Nephron progenitor cell (in vitro differentiated cells): ENCODE data around the gene ZNF512B.

Experiments
- DNase-seq: peaks from one replicate; pipeline ENCODE4 v3.0.0; 2021
- H3K27ac Mint-ChIP-seq: 2 replicates; pipeline ENCODE4 v1.8.0; 2021; ENCODE audit warnings: mild to moderate bottlenecking, moderate library complexity, mixed read lengths
- H3K27me3 Mint-ChIP-seq: 2 replicates; pipeline ENCODE4 v1.8.0; 2021; ENCODE audit warnings: mild to moderate bottlenecking, low read depth, mixed read lengths; ENCODE audit not compliant: poor library complexity
- H3K36me3 Mint-ChIP-seq: 2 replicates; pipeline ENCODE4 v1.8.0; 2021; ENCODE audit warnings: low read depth, mixed read lengths
- H3K4me1 Mint-ChIP-seq: 2 replicates; pipeline ENCODE4 v1.8.0; 2021; ENCODE audit warnings: mixed read lengths
- H3K4me3 Mint-ChIP-seq: 2 replicates; pipeline ENCODE4 v1.8.0; 2021; ENCODE audit warnings: mild to moderate bottlenecking, moderate library complexity, mixed read lengths
- H3K9me3 Mint-ChIP-seq: 2 replicates; pipeline ENCODE4 v1.8.0; 2021; ENCODE audit warnings: mild to moderate bottlenecking, moderate library complexity, mixed read lengths
- TF ChIP-seq, protein P1 (sequence below): fragments of 200-600 bp; sonication (generic); IDR thresholded peaks from 2 replicates; pipeline ENCODE4 v1.5.0; 2021; ENCODE audit warnings: antibody characterized with exemption

Gene ZNF512B

DNA sequence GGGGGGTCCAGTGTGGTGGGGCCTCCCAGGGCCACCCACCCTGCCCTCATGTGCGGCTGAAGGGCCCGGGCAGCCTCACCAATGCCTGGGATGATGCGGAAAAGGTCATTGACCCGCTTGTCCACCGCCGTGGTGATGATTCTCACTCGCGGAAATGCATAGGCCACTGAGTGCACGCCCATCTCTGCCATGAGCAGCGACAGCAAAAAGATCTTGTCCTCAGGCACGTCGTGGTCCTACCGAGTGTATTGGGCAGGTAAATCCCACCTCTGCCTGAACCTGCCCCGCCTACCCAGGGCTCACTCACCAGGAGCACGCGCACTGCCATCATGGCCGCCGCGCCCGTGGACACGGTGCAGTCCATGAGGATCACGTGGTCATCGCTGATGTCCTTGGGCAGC, 29.7 kb downstream of the ZNF512B start:
- TF ChIP-seq, protein P1, sequence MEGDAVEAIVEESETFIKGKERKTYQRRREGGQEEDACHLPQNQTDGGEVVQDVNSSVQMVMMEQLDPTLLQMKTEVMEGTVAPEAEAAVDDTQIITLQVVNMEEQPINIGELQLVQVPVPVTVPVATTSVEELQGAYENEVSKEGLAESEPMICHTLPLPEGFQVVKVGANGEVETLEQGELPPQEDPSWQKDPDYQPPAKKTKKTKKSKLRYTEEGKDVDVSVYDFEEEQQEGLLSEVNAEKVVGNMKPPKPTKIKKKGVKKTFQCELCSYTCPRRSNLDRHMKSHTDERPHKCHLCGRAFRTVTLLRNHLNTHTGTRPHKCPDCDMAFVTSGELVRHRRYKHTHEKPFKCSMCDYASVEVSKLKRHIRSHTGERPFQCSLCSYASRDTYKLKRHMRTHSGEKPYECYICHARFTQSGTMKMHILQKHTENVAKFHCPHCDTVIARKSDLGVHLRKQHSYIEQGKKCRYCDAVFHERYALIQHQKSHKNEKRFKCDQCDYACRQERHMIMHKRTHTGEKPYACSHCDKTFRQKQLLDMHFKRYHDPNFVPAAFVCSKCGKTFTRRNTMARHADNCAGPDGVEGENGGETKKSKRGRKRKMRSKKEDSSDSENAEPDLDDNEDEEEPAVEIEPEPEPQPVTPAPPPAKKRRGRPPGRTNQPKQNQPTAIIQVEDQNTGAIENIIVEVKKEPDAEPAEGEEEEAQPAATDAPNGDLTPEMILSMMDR, result no peak
- Mint-ChIP-seq H3K4me1 (peaks cover 12% of the 10 kb centered on the region), H3K36me3 (peaks cover 27% of the 10 kb centered on the region), H3K9me3 (no peaks in the 10 kb centered on the region), H3K4me3 (no peak overlapping the region), H3K27me3 (no peaks in the 10 kb centered on the region), H3K27ac (no peak overlapping the region)
- DNase-seq, result no peak

DNA sequence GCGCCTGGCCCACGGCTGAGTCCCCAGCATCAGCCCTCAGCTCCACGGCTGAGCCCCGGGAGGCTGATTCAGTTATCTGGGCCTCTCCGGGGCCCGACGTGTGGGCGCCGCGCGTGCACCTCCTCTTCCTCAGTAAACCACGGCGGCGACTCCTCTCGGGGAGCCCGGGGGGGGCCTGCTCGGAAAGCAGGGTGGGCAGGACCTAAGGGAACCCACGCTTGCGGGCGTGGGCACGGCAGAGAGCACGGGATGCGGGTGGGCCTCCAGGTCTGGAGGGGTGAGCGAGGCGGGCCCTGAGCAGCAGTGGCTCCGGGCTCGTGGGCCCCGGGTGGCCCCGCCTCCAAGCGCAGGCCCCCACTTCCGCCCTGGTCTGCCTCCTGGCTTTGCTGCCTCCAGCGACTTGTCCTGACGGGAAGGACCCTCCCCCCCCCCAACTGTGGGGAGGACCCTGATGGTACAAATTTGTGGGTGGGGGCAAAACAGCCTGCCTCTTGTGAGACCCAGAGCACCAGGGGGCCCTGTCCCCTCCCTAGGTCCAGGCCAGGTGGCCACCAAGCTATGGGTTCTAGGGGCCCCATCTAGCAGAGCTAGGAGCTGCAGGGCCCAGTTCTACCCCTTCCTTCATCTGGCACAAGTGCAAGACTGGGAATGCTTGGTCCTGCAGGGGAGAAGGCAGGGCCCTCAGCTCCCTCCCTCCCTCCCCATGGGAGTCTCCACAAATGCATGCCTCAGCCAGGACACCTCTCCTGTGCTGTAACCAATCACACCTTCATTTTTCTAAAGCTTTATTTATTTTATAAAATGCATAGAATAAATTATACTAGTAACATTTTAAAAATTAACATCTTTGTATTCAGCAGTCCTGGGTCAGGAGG, 30.4 kb downstream of the ZNF512B start:
- Mint-ChIP-seq H3K36me3 (peaks cover 34% of the 10 kb centered on the region), H3K9me3 (no peaks in the 10 kb centered on the region), H3K4me1 (peaks cover 20% of the 10 kb centered on the region), H3K4me3 (no peak overlapping the region), H3K27ac (no peak overlapping the region), H3K27me3 (no peaks in the 10 kb centered on the region)
- no peak for DNase-seq
- TF ChIP-seq, protein P1, result no peak

DNA sequence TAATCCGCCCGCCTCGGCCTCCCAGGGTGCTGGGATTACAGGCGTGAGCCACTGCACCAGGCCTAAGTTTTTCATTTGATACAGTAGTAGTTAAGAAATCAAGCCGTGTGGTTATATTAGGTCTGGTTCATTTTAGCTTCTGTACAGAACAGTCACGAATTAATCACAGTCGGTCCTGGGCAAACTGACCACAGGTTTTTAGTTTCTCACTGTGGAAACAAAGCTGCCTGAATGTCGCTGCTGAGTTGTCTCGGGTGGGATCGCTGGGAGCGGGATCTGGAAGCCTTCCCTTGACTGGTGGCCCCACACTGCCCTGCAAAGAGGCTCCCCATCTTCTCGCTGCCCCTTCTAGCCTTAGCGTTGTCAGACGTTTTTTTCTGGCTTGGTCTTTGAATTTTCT, 32.1 kb downstream of the ZNF512B start:
- peaks cover 24% of the 10 kb centered on the region for H3K4me1 Mint-ChIP-seq
- DNase-seq, result no peak
- no peaks in the 10 kb centered on the region for H3K27me3 Mint-ChIP-seq
- TF ChIP-seq, protein P1, result no peak
- peaks cover 35% of the 10 kb centered on the region for H3K36me3 Mint-ChIP-seq
- peak overlapping the region; percentile 87 for H3K27ac Mint-ChIP-seq
- H3K4me3 Mint-ChIP-seq, result no peak overlapping the region
- no peaks in the 10 kb centered on the region for H3K9me3 Mint-ChIP-seq

GRCh38 chr20:63935447-63935846, 34.3 kb downstream of the ZNF512B start:
- no peaks in the 10 kb centered on the region for H3K9me3 Mint-ChIP-seq
- H3K27ac Mint-ChIP-seq, result no peak overlapping the region
- H3K4me1 Mint-ChIP-seq, result peaks cover 19% of the 10 kb centered on the region
- no peak for DNase-seq
- peaks cover 53% of the 10 kb centered on the region for H3K36me3 Mint-ChIP-seq
- H3K4me3 Mint-ChIP-seq, result no peak overlapping the region
- TF ChIP-seq, protein P1, result no peak
- H3K27me3 Mint-ChIP-seq, result no peaks in the 10 kb centered on the region

- Mint-ChIP-seq H3K4me1 (peaks cover 19% of the 10 kb centered on the region), H3K4me3 (no peak overlapping the region), H3K36me3 (peaks cover 60% of the 10 kb centered on the region), H3K9me3 (no peaks in the 10 kb centered on the region), H3K27ac (peak overlapping the region; percentile 42), H3K27me3 (no peaks in the 10 kb centered on the region)
- TF ChIP-seq, protein P1, result peak; percentile 63
- DNase-seq, result peak; percentile 50
Observed at GRCh38 chr20:63934271-63935068, 35.3 kb downstream of the ZNF512B start.
